Sigmoid colon (tissue), 7 donors: ENCODE measurements around the gene CEP70. TPM values are rescaled to one million over a fixed set of nuclear protein-coding genes. Genes with fewer than 3 reads are reported as not detected.

Experiments used
- DNase-seq: peaks from one replicate; pipeline ENCODE4 v3.0.0-alpha.2; 2019
- H3K27ac ChIP-seq, 4 donors: fragments of 200-600 bp; sonication (generic); one replicate each; pipeline ENCODE4 v1.5.1; 2016 to 2019; ENCODE audit warnings: mild to moderate bottlenecking in 1 of 4
- H3K27me3 ChIP-seq, 3 donors: fragments of 200-600 bp; sonication (generic); one replicate each; pipeline ENCODE4 v1.5.1; 2019; ENCODE audit warnings: mild to moderate bottlenecking in 1 of 3
- H3K36me3 ChIP-seq, 4 donors: fragments of 200-600 bp; sonication (generic); one replicate each; pipeline ENCODE4 v1.5.1; 2016 to 2019
- H3K4me1 ChIP-seq, 4 donors: fragments of 200-600 bp; sonication (generic); one replicate each; pipeline ENCODE4 v1.5.1; 2017 to 2019
- H3K4me3 ChIP-seq, 4 donors: fragments of 200-600 bp; sonication (generic); one replicate each; pipeline ENCODE4 v1.5.1; 2017 to 2019; ENCODE audit warnings: mild to moderate bottlenecking in 2 of 4, moderate library complexity in 1 of 4
- H3K9me3 ChIP-seq, 4 donors: fragments of 200-600 bp in 3 of 4; sonication (generic) in 3 of 4; one replicate each; pipeline versions ENCODE4 v1.5.1 to v1.6.1; 2013 to 2019
- EP300 ChIP-seq, 4 donors: sonication (generic); formaldehyde crosslinking; IDR thresholded peaks; one replicate each; pipeline ENCODE4 v1.6.1; 2017; ENCODE audit warnings: antibody characterized with exemption in 4 of 4
- POLR2A ChIP-seq, 2 donors: fragments of 450-650 bp; IDR thresholded peaks; one replicate each; pipeline ENCODE4 v1.6.1; 2016; ENCODE audit warnings: antibody characterized with exemption in 2 of 2, mild to moderate bottlenecking in 2 of 2, moderate library complexity in 2 of 2
- POLR2AphosphoS5 ChIP-seq, 4 donors: sonication (generic); formaldehyde crosslinking; IDR thresholded peaks; one replicate each; pipeline ENCODE4 v1.6.1; 2017; ENCODE audit warnings: antibody characterized with exemption in 4 of 4
- WGBS, 2 donors: extraction: QIAGEN DNeasy Blood & Tissue Kit; methylation state at CpG; one replicate each; pipeline ENCODE4 v1.1.7; 2013; 5-methylcytosine and 5-hydroxymethylcytosine counted together
- intact Hi-C: fragments of 100-400 bp; cut with DNase I; formaldehyde crosslinking; loops from one replicate; pipeline ENCODE4 v1.15.1; 2023
- polyA plus RNA-seq, 3 donors: library from polyadenylated mRNA; stranded (reverse); fragments of 200-250 nt; gene quantifications; one replicate each; pipeline ENCODE4 v1.2.3, GENCODE V29; 2013
- total RNA-seq, 4 donors: library from RNA; depleted of rRNA; stranded (reverse); fragments of >200 nt; gene quantifications; one replicate each; pipeline ENCODE4 v1.1.0, GENCODE V29; 2016
- TF ChIP-seq, protein P1 (sequence below), 4 experiments: fragments of 450-650 bp in 3 of 4; fragments of 200-600 bp in 1 of 4; IDR thresholded peaks; one replicate each; pipeline ENCODE4 v1.5.1; 2016 to 2019; ENCODE audit warnings: antibody characterized with exemption in 4 of 4, mild to moderate bottlenecking in 3 of 4, moderate library complexity in 2 of 4
- donor health status: healthy with polysubstance abuse.
- donor health status: Bipolar disorder and iron deficiency.
- donor health status: healthy.

The CEP70 gene
- total and polyA plus RNA-seq, 7 donors, result 12.0 to 77.2 (median 42.6) TPM

DNA sequence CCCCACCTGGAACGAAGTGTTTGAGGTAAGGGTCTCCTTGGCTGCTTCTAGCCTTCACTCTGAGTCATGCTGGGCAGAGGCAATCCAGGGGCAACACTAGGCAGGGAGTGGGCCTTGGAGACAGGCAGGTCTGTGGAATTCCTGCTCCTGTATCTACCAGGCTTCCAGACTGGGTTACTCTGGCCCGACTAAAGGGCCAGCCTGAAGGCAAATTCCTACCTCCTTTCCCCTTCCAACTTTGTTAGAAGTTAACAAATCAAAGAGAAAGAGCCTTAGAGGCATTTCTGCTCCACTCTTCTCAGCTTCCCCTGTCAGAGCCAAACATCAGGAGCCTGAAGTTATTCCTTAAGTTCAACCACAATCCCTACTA, 129.6 kb downstream of the CEP70 start:
- TF ChIP-seq, protein P1, sequence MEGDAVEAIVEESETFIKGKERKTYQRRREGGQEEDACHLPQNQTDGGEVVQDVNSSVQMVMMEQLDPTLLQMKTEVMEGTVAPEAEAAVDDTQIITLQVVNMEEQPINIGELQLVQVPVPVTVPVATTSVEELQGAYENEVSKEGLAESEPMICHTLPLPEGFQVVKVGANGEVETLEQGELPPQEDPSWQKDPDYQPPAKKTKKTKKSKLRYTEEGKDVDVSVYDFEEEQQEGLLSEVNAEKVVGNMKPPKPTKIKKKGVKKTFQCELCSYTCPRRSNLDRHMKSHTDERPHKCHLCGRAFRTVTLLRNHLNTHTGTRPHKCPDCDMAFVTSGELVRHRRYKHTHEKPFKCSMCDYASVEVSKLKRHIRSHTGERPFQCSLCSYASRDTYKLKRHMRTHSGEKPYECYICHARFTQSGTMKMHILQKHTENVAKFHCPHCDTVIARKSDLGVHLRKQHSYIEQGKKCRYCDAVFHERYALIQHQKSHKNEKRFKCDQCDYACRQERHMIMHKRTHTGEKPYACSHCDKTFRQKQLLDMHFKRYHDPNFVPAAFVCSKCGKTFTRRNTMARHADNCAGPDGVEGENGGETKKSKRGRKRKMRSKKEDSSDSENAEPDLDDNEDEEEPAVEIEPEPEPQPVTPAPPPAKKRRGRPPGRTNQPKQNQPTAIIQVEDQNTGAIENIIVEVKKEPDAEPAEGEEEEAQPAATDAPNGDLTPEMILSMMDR (IDR thresholded peaks at IDR 0.05), result no peak
- TF ChIP-seq EP300 (IDR thresholded peaks at IDR 0.05) (no peak), POLR2A (IDR thresholded peaks at IDR 0.05) (no peak), POLR2AphosphoS5 (IDR thresholded peaks at IDR 0.05) (no peak)
- DNase-seq, result no peak

DNA sequence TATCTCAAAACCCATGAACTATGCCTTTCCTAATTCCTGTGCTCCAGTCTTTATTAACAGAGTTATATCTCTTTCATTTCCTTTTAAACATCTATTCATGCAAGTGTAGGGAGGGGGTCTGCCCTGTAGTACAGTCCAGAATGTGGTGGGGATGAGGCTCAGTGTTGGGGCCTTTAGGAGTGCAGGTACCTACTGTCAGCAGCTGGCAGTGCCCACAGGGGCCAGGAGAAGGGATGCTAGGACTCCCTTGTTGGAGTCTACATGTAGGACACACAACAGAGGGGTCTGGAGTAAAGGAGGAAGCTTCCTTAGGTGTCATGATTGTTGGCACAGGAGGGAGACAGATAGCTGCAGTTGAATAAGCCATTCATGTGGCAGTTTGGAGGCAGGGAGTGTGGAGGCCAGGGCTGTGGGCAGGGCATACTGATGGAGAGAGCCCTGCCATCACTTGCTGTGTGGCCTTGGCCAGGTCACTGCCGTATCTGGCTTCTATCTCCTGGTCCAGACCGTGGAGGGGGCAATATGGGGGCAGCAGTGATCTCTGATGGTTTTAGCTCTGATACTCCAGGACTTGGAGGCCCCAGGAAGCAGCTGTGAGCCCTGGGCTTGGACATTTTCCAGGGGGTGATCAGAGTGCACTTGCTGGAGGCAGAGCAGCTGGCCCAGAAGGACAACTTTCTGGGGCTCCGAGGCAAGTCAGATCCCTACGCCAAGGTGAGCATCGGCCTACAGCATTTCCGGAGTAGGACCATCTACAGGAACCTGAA, 130.2 kb downstream of the CEP70 start:
- H3K9me3 ChIP-seq, result no peaks in the 10 kb centered on the region
- peaks cover 0 to 20% (median 0%) of the 10 kb centered on the region in 4 donors for H3K36me3 ChIP-seq
- no peak overlapping the region for H3K4me3 ChIP-seq
- WGBS, 2 donors, result 76 to 80% methylated on average over 6 of the region's 6 CpGs
- no peak for TF ChIP-seq POLR2AphosphoS5 (IDR thresholded peaks at IDR 0.05)
- TF ChIP-seq, protein P1 (IDR thresholded peaks at IDR 0.05), result no peak
- TF ChIP-seq POLR2A (IDR thresholded peaks at IDR 0.05), result no peak
- no peak for TF ChIP-seq EP300 (IDR thresholded peaks at IDR 0.05)
- intact Hi-C loops, result no loop called here
- peaks cover 0 to 22% (median 14%) of the 10 kb centered on the region in 4 donors for H3K4me1 ChIP-seq
- DNase-seq, result no peak
- no peak overlapping the region for H3K27ac ChIP-seq
- no peaks in the 10 kb centered on the region for H3K27me3 ChIP-seq

More for the DNA sequence above, 129.6 kb downstream of the CEP70 start:
- H3K4me3 ChIP-seq, result no peak overlapping the region
- H3K4me1 ChIP-seq, result peaks cover 0 to 22% (median 19%) of the 10 kb centered on the region in 4 donors
- intact Hi-C loops, result no loop called here
- H3K9me3 ChIP-seq, result no peaks in the 10 kb centered on the region
- H3K27me3 ChIP-seq, result no peaks in the 10 kb centered on the region
- 83 to 84% methylated on average over 2 of the region's 2 CpGs for WGBS, 2 donors
- peaks cover 0 to 20% (median 0%) of the 10 kb centered on the region in 4 donors for H3K36me3 ChIP-seq
- no peak overlapping the region for H3K27ac ChIP-seq

DNA sequence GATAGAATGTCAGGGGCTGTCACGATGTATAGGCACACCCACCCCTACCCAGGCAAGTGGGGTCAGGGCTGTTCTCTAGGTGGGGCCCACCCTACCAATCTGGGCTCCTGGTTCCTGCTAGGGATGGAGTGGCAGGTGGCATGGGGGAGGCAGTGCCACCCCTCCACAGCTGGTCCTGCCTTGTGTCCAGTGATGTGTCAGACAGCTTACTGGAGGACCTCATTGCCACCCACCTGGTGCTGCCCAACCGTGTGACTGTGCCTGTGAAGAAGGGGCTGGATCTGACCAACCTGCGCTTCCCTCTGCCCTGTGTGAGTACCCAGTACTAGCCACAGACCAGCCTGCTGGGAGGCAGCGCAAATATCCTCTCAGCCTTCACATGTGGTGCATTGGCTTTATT, 132.2 kb downstream of the CEP70 start:
- WGBS, 2 donors, result 78 to 83% methylated on average over 4 of the region's 4 CpGs
- peaks cover 0 to 20% (median 0%) of the 10 kb centered on the region in 4 donors for H3K36me3 ChIP-seq
- no peaks in the 10 kb centered on the region for H3K27me3 ChIP-seq
- TF ChIP-seq, protein P1 (IDR thresholded peaks at IDR 0.05), result no peak
- no peak overlapping the region for H3K4me3 ChIP-seq
- intact Hi-C loops, result no loop called here
- H3K4me1 ChIP-seq, result peaks cover 0 to 15% (median 9%) of the 10 kb centered on the region in 4 donors
- no peak for DNase-seq
- no peak overlapping the region for H3K27ac ChIP-seq
- no peaks in the 10 kb centered on the region for H3K9me3 ChIP-seq

DNA sequence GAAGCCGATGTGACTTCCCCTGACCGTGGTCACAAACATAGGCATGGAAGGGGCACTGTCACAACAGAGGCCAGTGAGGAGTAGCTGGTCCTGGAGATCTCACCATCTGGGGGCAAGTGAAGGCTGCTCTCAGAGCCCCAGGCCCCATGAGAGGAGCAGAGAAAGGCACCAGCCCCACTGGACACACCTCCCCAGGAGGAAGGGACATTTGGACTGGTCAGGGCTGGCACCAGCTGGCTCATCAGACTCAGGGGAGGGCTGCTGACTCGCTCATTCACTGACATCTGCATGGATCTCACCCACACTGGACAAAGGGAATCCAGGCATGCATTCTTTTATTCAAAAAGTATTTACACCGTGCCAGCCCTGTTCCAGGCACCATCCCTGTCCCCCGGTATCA, 132.8 kb downstream of the CEP70 start:
- H3K4me3 ChIP-seq, result no peak overlapping the region
- no peak for TF ChIP-seq POLR2A (IDR thresholded peaks at IDR 0.05)
- TF ChIP-seq, protein P1 (IDR thresholded peaks at IDR 0.05), result no peak
- no peak for TF ChIP-seq EP300 (IDR thresholded peaks at IDR 0.05)
- TF ChIP-seq POLR2AphosphoS5 (IDR thresholded peaks at IDR 0.05), result no peak
- no peaks in the 10 kb centered on the region for H3K27me3 ChIP-seq
- H3K4me1 ChIP-seq, result peaks cover 0 to 21% (median 15%) of the 10 kb centered on the region in 4 donors
- peaks cover 0 to 20% (median 0%) of the 10 kb centered on the region in 4 donors for H3K36me3 ChIP-seq
- no peak overlapping the region for H3K27ac ChIP-seq
- no peaks in the 10 kb centered on the region for H3K9me3 ChIP-seq
- intact Hi-C loops, result no loop called here
- 70 to 84% methylated on average over 5 of the region's 5 CpGs for WGBS, 2 donors
- DNase-seq, result no peak
